Measurements from ENCODE around the gene LIME1. TPM values are rescaled to one million over a fixed set of nuclear protein-coding genes. Genes with fewer than 3 reads are reported as not detected.
A peak's percentile ranks its signal among the peaks of the same experiment; 100 is the strongest.

The LIME1 gene
- total and polyA plus RNA-seq, 10 of the 15 experiments (the other 5 are each of a cell fraction or from before 2014, with no cell fraction given): 0.35 to 154 (median 49.9) TPM

GRCh38 chr20:63734946-63735858, 1.3 kb upstream of the LIME1 start (continued):
- no peak for TF ChIP-seq E4F1 (IDR thresholded peaks at IDR 0.05; ENCODE audit: borderline replicate concordance, partially characterized antibody)
- TF ChIP-seq POLR2AphosphoS5 (IDR thresholded peaks at IDR 0.05; ENCODE audit: low read length): no peak
- no peak for TF ChIP-seq TCF7 (IDR thresholded peaks at IDR 0.05; ENCODE audit: borderline replicate concordance)

GRCh38 chr20:63736893-63737694, 630 bp downstream of the LIME1 start:
- ChIA-PET SMC1A (ENCODE audit: uncharacterized antibody, unreplicated experiment) (interaction anchor here (0.6 to 1.7 kb wide), 7 partner anchors 9 to 92 kb away, joined by 3 to 14 read pairs (median 3); partner anchors contain the start of genes ARFRP1 and ZGPAT), POLR2A (interaction anchor here (0.6 to 2.1 kb wide), 6 partner anchors 9 to 128 kb away, joined by 3 to 6 read pairs (median 4); partner anchors contain the start of genes ARFRP1, TPD52L2 and ZGPAT), CTCF (interaction anchor here (0.6 to 2.9 kb wide), 8 partner anchors 14 to 199 kb away, joined by 3 to 28 read pairs (median 4); partner anchors contain the start of genes ARFRP1, RTEL1, TPD52L2 and ZGPAT), RAD21 (ENCODE audit: unreplicated experiment) (interaction anchor here (0.9 to 4.2 kb wide), 11 partner anchors 9 to 200 kb away, joined by 3 to 32 read pairs (median 5); partner anchors contain the start of genes ARFRP1, PTK6, RTEL1 and TPD52L2)
- Histone ChIP-seq H3K27ac (ENCODE audit: control insufficient read depth, insufficient read depth) (peak overlapping the region; percentile 94), H3K9me3 (replicated peaks; ENCODE audit: control insufficient read depth, insufficient read depth, low read length) (no peaks in the 10 kb centered on the region), H3K4me1 (ENCODE audit: control insufficient read depth, insufficient read depth, low read length) (peaks cover 36% of the 10 kb centered on the region), H3K4me3 (peak overlapping the region; percentile 84), H3K4me2 (ENCODE audit: control insufficient read depth, insufficient read depth) (peak overlapping the region; percentile 93), H3K79me2 (ENCODE audit: control insufficient read depth, insufficient read depth, low read length) (peaks cover 23% of the 10 kb centered on the region), H2AFZ (ENCODE audit: control insufficient read depth, low read depth, low read length) (no peak overlapping the region), H3K27me3 (replicated peaks in 1 of 2; ENCODE audit: control insufficient read depth in 2 of 2, insufficient read depth in 2 of 2, low read length in 1 of 2) (no peaks in the 10 kb centered on the region), H3K9ac (ENCODE audit: control insufficient read depth, insufficient read depth, low read length) (peak overlapping the region; percentile 81), H4K20me1 (ENCODE audit: control insufficient read depth, insufficient read depth) (no peaks in the 10 kb centered on the region), H3K36me3 (ENCODE audit: control insufficient read depth in 2 of 2, insufficient read depth in 2 of 2, low read length in 1 of 2) (peaks cover 5 to 24% of the 10 kb centered on the region in 2 experiments; a peak in 3 of 4 replicates)
- FAIRE-seq (peak; percentile 69), DNase-seq (ENCODE audit: low read depth, low spot score) (no peak), ATAC-seq (peak; percentile 62)
- no TSS peak for BruUV-seq (replicated peaks)
- intact Hi-C loops (cut with micrococcal nuclease; ENCODE audit: unreplicated experiment) (loop anchor here (2.0 kb wide), 2 partner anchors 30 to 128 kb away; partner anchors contain the start of genes ARFRP1 and TPD52L2), in situ Hi-C loops (cut with MboI) (no loop called here)
- under 1% methylated on average over 29 of the region's 30 CpGs for WGBS (ENCODE audit: insufficient coverage, insufficient replicate concordance, low lambda C conversion rate, missing lambda C conversion rate)
- TF ChIP-seq IKZF2 (IDR thresholded peaks at IDR 0.05) (peak in 1 of 2 experiments; percentile 39; a peak in 1 of 4 replicates), NBN (IDR thresholded peaks at IDR 0.05) (no peak), IKZF1 (conservative IDR thresholded peaks at IDR 0.05) (peak; percentile 75), ETV6 (conservative IDR thresholded peaks at IDR 0.05 in 1 of 2, IDR thresholded peaks at IDR 0.05 in 1 of 2; ENCODE audit: borderline replicate concordance in 1 of 2, low read depth in 1 of 2) (peak in 1 of 2 experiments; percentile 26; a peak in 1 of 4 replicates), EED (IDR thresholded peaks at IDR 0.05; ENCODE audit: low read depth) (peak; percentile 86), HDGF (IDR thresholded peaks at IDR 0.05) (peak; percentile 52; the same call in 1 of the 2 replicates), HCFC1 (IDR thresholded peaks at IDR 0.05; ENCODE audit: low read length) (no peak), NFXL1 (IDR thresholded peaks at IDR 0.05; ENCODE audit: borderline replicate concordance) (no peak), JUNB (IDR thresholded peaks at IDR 0.05) (peak; percentile 60), ZBTB40 (IDR thresholded peaks at IDR 0.05; ENCODE audit: borderline replicate concordance) (no peak)

Data from GM12878 (cell line).